NCI-H1048 (cell line): ENCODE measurements around the gene C1orf167.
"Not testable (repeated sequence)": the region's sequence is repeated elsewhere in the genome, so short reads cannot be mapped to it uniquely, and the experiment has no call there.

Experiments used
- DNase-seq: peaks from one replicate; lab custom pipeline; 2025; lab: John Stamatoyannopoulos, UW

The C1orf167 gene

GRCh38 chr1:11800391-11800755 lies 38.4 kb downstream of the C1orf167 start:
- no peak for DNase-seq

GRCh38 chr1:11800756-11801433 lies 38.9 kb downstream of the C1orf167 start:
- no peak for DNase-seq

- no peak for DNase-seq
These were observed 40.6 kb downstream of the C1orf167 start for GRCh38 chr1:11802616-11802972.

GRCh38 chr1:11802973-11803885 lies 41.2 kb downstream of the C1orf167 start:
- no peak for DNase-seq

DNA sequence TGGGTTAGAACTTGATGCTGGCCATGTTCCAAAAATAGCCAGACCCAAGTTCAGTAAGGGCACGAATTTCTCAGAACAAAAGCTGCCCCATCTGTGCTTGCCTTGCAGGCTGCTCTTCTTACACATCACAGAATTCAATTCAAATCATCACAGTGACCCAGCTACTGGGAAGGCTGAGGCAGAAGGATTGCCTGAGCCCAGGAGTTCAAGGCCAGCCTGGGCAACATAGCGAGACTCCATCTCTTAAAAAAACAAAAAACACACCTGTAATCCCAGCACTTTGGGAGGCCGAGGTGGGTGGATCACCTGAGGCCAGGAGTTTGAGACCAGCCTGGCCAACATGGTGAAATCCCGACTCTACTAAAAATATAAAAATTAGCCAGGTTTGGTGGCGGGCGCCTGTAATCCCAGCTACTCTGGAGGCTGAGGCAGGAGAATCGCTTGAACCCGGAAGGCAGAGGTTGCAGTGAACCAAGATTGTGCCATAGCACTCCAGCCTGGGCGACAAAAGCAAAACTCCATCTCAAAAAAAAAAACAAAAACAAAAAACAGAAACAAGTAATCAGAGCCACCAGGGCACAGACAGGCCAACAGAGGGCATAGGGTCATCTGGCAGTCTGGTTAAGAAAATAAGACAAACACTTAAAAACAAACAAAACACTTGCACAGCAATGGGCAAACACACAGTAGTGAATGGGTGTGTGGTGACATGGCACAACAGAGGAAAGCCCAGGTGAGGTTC lies 42.1 kb downstream of the C1orf167 start:
- not testable (repeated sequence) for DNase-seq

- DNase-seq = no peak
These were observed 42.9 kb downstream of the C1orf167 start for GRCh38 chr1:11804666-11805421.

DNA sequence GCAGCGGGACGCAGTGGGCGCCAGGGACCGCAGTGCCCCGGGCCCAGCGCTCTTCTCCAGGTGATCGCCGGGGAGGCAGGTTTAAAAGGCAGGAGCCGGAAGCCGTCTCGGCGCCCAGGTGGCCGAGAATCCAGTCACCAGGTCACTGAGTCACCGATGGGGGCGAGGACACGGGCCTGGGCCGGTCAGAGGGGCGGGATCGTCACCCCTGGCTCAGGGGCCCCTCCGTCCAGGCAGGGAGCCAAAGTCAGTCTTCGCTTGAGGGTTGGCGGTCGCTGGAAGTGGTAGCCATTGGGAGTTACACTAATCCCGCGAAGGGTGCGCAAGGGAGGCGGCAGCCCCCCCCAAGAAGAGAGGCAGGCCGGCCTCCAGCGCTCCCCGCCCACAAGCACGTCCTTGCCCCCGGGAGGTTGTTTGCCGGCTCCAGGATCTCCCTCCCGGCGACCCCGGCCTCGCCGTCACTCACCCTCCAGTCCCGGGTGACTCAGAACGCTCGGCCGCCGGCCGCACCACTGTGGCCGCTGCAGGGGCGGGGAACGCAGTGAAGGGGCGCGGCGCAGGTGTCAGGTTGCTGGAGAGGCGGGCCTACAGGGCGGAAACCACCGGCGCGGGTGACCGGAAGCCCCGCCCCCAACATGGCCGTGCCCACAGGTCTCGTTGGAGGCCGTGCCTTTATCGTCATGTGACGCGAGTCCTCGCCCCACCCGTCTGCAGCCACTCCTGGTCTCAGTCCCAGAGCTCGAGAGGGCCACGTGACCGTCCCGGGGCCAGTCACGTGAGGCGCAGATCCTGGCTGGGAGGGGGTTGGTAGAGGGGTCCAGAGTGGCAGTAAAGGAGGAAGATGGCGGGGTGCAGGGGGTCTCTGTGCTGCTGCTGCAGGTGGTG lies 43.7 kb downstream of the C1orf167 start, which contains the start of the genes CLCN6 and MTHFR:
Gene CLCN6 (plus strand): TSS at position 770 of the 885 bp plus-strand sequence. CDS start 72 bp downstream, at position 842.
Gene MTHFR (minus strand): TSS at position 543 of the 885 bp plus-strand sequence. CDS start 2,848 bp downstream, outside the sequence.
- DNase-seq = peak; percentile 97

DNA sequence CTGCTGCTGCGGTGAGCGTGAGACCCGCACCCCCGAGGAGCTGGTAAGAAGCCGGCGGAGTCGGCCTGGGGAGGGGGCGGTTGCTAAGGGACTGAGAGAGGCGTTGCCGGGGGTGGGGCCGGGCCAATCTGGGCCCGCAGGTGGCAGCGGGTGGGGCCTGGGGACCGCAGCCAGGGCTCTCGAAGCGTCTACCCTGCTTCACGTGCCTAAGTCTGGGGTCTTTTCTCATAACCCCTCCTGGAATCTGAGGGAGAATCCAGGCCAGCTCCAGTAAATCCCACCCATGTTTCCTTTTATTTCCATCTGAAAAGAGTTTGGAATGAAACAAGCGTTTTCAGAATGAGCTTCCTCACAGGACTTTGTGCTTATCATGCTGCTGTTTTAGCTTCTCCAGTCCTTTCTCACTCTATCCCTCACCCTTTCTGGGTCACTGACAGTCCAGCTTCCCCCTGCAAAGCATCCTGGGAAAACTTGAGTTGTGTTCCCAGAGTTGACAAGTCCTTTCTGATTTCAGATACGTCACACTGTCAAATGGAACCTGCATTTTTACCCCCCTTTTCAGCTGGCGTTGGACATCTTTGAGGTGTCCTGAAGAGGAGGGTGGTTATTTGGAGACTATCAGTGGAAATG lies 44.4 kb downstream of the C1orf167 start:
- no peak for DNase-seq

DNA sequence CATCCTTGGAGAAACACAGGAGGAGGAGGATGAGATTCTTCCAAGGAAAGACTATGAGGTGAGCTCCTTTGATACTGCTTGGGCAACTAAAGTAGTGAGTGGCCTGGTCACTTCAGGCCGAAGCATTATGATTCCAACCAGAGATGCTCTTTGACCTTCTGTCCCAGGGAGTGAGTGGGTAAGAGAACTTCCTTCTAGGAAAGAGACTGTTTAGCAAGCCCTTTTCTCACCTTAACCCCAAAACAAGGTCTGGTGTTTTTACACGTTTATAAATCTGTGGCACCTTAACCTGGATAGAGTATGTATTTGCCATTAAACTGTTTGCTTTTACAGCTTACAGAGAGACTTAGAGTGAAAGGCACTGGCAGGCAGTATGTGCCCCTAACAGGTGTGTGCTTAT lies 45.1 kb downstream of the C1orf167 start:
- no peak for DNase-seq

DNA sequence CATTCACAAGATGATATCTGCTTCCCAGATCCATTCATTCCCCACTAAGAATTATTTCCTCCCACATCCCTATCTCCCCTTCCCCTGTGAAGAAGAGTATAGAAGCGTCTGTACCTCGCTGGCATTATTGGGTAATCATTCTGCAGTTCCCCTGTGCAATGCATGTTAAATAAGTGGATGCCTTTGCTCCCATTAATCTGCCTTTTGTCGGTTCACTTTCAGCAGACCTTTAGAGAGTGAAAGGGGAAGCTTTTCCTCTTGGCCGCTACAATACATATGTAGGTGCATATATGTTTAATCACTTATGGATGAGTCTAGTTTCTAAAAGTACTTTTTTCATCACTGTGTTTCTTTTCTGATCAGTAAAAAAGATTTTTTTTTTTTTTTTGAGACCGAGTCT lies 51.0 kb downstream of the C1orf167 start:
- DNase-seq = no peak

DNA sequence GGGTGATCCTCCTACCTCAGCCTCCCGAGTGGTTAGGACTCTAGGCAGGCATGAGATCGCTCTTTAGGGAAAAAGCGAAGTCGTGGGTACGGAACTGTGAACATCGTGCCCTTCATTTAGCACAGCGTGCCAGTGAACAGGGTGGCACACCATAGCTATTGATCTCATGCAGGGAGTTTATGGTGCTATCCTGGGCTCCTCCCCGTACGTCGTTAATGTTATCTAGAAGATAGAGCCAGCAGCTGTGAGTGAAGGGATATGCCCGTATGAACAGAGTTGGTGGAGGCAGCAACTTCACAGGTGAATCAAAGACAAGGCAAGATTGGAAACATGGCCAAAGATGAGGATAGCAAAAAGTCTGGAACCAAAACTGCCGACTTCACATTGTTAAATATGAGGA lies 55.2 kb downstream of the C1orf167 start:
- DNase-seq = no peak

- DNase-seq = no peak
These were observed 60.1 kb downstream of the C1orf167 start for GRCh38 chr1:11822091-11822490.

DNA sequence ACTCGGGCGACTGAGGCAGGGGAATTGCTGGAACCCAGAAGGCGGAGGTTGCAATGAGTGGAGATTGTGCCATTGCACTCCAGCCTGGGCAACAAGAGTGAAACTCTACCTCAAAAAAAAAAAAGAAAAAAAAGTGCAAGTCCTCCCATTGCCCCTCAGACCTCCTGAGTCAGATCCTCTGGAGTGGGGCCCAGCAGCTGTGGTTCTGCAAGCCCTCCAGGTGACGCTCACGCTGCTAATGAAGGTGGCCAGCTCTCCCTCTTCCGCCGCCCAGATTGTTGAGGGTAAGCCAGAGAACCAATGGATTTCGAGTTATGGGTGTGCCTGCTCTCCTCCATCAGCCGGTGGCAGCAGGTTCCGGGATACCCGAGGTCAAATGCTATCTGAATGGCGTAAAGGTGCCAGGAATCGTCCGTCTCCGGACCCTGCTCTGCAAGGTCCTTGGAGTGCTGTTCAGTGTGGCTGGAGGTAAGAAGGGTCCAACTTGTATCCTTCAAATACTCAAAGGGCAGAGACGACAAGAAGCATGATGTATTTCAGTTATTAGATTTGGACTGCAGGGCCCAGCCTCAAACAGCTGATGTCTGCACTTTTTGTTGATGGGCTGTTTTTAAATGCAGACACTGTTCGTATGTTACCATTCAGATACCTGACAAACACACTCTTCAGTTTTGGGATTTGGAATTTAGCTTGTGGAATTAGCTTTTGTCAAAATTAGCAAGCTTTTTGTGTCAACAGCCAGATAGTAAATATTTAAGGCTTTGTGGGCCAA lies 61.6 kb downstream of the C1orf167 start:
- DNase-seq = no peak

DNA sequence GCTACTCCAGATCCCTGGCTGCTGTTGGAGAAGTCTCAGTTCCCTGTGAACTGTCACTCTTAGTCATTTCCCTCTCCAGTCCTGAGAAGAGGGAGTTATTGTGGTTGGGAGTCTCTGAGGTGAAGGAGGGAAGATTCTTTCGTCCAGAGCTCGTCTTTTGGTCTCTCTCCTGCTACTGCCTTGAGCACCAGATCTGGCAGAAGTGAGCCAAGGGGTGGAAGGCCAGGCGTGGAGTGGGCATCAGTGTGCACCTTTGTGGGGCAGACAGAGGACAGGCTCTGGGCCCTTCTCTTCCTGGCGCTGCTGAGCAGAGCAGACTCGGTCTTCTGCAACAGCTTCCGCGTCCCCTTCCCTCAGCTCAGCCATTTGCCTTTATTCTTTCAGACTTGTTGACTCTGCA lies 63.1 kb downstream of the C1orf167 start:
- no peak for DNase-seq

DNA sequence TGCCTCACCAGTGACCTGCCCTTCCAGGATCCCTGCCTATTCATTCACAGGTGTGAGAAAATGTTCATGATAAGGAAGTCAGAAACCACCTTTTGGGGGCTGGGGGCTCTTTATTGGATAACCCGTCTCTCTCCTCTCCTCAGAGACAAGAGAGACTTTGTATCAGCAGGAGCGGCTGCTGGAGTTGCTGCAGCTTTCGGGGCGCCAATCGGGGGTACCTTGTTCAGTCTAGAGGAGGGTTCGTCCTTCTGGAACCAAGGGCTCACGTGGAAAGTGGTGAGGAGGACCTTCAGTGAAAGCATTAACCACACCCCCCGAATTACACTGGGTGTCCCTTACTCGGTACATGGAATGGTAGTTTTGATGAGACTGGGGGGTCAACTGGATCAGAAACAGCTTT lies 65.0 kb downstream of the C1orf167 start:
- DNase-seq = no peak

- DNase-seq = no peak
These were observed 66.5 kb downstream of the C1orf167 start for GRCh38 chr1:11828511-11828910.

DNA sequence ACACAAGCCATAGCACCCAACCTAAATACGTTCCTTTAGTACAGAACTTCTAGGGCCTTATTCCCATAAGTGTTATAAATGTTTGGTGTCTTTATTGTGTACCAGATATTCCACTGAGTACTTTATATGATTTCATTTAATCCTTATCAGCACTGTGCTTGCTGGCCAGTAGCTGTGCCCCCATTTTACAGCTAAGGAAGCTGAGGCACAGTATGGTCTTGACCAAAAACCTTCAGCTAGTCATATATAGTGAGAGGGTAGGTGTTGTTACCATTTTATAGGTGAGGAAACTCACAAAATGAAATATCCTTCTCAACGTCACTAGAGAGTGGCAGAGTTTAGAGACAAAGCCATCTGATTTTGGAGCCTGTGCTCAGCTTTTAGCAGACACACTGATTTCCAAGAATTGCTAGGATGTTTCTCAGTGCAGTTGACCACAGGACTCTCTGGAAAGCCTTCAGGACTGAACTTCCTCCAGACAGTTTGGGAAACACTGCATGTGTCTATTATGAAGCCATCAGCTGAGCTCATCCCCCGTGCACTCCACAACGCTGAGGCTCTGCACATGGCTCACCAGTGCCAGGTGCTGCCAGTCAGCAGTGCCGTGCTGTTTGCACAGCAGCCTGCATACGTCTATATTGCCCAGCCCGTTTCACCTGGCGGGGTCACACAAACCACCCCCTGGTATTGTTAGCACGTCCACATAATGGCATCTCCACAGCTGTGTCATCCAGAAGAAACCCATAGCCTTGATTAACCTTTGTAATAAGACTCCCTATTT lies 70.1 kb downstream of the C1orf167 start:
- DNase-seq = no peak

GRCh38 chr1:11833497-11833896 lies 71.5 kb downstream of the C1orf167 start:
- no peak for DNase-seq

GRCh38 chr1:11833900-11834299 lies 71.9 kb downstream of the C1orf167 start:
- no peak for DNase-seq
